HFFc6 (cell line): ENCODE data around the gene LRFN2. TPM values are rescaled to one million over a fixed set of nuclear protein-coding genes. Genes with fewer than 3 reads are reported as not detected.

Source experiments
- DNase-seq: peaks from one replicate; pipeline ENCODE4 v3.0.0-alpha.2; 2018
- H3K27ac Mint-ChIP-seq: 2 replicates; pipeline ENCODE4 v1.8.0; 2020; ENCODE audit warnings: mild to moderate bottlenecking, mixed read lengths
- H3K27me3 Mint-ChIP-seq: 2 replicates; pipeline ENCODE4 v1.8.0; 2021; ENCODE audit warnings: mild to moderate bottlenecking, moderate library complexity, mixed read lengths; ENCODE audit not compliant: insufficient read depth
- H3K36me3 Mint-ChIP-seq: 2 replicates; pipeline ENCODE4 v1.8.0; 2021; ENCODE audit warnings: low read depth, mixed read lengths
- H3K4me1 Mint-ChIP-seq: 2 replicates; pipeline ENCODE4 v1.8.0; 2020; ENCODE audit warnings: low read depth, mixed read lengths
- H3K4me3 Mint-ChIP-seq: 2 replicates; pipeline ENCODE4 v1.8.0; 2020; ENCODE audit warnings: mild to moderate bottlenecking, moderate library complexity, mixed read lengths
- H3K9me3 Mint-ChIP-seq: 2 replicates; pipeline ENCODE4 v1.8.0; 2020; ENCODE audit warnings: mild to moderate bottlenecking, mixed read lengths
- CTCF ChIP-seq: fragments of 200-600 bp; sonication (generic); IDR thresholded peaks from 2 replicates; pipeline ENCODE4 v1.5.0; 2021; ENCODE audit warnings: antibody characterized with exemption, mild to moderate bottlenecking
- long read RNA-seq: library from polyadenylated mRNA; unstranded; transcript quantifications from one replicate; pipeline ENCODE4 v2.0.0, GENCODE V29; 2019
- total RNA-seq, 6 experiments: library from RNA; stranded (reverse); fragmentation: NEBNext Ultra II Directional; extraction: Animal tissue kit (Norgen Biotek cat#: 25700); gene quantifications; 2 replicates in 1 of 6; 3 replicates in 5 of 6; pipeline ENCODE4 v1.2.3, GENCODE V29; 2021

Gene LRFN2
- not detected for total RNA-seq
- long read RNA-seq = 0 reads

DNA sequence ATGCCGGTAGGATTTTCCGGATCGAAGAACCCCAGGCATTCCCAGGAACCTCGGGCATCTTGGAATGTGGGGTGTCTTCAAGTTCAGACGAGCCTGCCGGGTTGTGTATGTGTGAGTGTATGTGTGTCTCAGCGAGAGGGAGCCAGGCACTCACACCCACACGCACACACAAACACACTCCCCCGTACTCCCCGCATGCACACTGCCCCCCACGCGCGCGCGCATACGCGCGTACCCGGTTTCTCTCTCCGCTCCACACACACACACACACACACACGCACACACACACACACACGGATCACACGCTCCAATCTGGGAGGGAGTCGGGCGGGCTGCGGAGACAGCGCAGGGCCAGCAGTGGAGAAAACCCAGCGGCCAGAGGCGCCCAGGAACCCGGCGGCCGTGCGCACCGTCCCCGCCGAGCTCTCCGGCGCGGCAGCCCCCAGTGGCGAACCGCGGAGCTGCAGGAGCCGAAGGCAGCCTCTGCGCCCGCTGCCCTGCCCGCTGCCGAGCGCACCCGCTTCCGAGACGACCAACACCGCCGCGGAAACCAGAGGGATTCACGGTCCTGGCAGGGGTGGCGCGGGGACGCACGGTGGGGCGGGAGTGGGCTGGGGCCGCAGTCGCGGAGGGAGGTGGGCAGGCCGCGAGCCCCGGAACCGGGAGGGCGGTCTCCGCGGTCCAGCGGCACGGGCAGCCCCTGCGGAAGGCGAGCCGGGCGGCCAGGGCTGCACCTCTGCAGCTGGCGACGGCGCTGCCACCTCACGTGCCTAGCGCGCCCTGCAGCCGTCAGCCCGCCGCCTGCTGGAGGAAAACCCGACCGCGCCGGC, at the start of gene LRFN2:
Gene LRFN2 (minus strand): TSS at position 125 of the 830 bp plus-strand sequence.
- H3K4me1 Mint-ChIP-seq = no peaks in the 10 kb centered on the region
- DNase-seq = peak; percentile 49
- peak; percentile 77 for TF ChIP-seq CTCF
- peaks cover 32% of the 10 kb centered on the region for H3K27me3 Mint-ChIP-seq
- no peaks in the 10 kb centered on the region for H3K9me3 Mint-ChIP-seq
- H3K27ac Mint-ChIP-seq = no peak within 1 kb of the TSS
- no peaks in the 10 kb centered on the region for H3K36me3 Mint-ChIP-seq
- peak within 1 kb of the TSS; percentile 85 for H3K4me3 Mint-ChIP-seq

DNA sequence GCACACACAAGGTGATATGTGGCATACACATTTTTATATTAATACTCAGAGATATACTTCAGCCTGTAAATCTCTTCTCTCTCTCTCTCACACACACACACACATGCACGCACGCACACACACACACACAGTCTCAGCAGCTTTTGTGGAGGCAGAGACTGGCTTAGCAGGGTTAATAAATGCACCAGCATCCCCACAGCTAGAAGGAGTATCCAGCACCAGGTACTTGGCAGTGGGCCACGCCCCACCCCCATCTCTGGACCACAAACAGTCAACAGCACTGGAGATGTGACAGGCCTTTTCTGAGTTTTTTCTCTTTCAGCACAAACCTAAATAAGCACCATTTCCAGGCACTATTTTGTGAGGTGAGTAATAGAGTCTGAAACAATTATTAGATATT, 47.3 kb upstream of the LRFN2 start:
- Mint-ChIP-seq H3K27ac (no peak overlapping the region), H3K27me3 (peaks cover 22% of the 10 kb centered on the region), H3K36me3 (no peaks in the 10 kb centered on the region), H3K4me1 (no peaks in the 10 kb centered on the region), H3K9me3 (no peaks in the 10 kb centered on the region), H3K4me3 (no peak overlapping the region)
- no peak for DNase-seq
- TF ChIP-seq CTCF = no peak

DNA sequence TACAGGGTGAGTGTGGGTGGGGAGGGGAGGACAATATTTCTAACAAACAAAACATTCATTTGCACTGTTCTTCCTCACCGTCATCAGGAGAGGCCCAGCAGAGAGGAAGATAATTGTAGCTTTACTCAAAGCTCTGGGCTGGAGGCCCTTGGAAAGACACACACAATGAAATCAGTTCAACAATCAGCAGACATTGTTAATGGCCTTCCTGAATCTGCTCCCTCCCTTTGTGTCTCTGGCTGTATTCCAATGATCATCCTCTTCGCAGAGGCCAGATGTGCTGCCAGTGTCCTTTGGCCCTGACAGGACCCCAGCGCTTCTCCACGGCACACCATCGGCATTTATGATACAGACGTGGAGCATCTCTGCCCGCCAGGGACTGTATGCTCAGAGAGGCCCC, 44.6 kb upstream of the LRFN2 start:
- Mint-ChIP-seq H3K4me3 (no peak overlapping the region), H3K36me3 (no peaks in the 10 kb centered on the region), H3K27me3 (peaks cover 22% of the 10 kb centered on the region), H3K4me1 (peaks cover 4% of the 10 kb centered on the region), H3K27ac (no peak overlapping the region), H3K9me3 (peaks cover 2% of the 10 kb centered on the region; the same call in 1 of the 2 replicates)
- TF ChIP-seq CTCF = no peak
- DNase-seq = no peak

DNA sequence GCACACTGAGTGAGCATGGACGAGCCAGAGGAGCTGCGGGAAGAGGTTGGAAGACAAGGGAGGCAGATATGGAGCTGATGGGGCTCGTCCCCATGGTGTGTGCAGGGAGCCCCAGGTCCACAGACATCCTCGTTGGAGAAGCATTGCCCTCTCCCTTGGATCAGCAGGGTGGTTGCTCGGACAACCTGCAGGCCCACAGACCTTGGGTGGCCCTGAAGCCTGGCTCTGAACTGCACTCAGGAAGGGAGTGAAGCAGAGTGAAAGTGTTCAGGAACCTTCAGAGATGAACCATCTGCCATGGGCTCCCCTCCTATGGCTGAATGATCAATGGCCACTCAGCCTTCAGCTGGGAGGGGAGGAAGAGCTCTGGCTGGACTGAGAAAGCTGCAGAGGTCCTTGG, 43.3 kb upstream of the LRFN2 start:
- Mint-ChIP-seq H3K9me3 (peaks cover 7% of the 10 kb centered on the region), H3K36me3 (no peaks in the 10 kb centered on the region), H3K27ac (no peak overlapping the region), H3K4me3 (no peak overlapping the region), H3K4me1 (peaks cover 5% of the 10 kb centered on the region), H3K27me3 (peaks cover 20% of the 10 kb centered on the region)
- DNase-seq = no peak
- no peak for TF ChIP-seq CTCF

GRCh38 chr6:40630051-40630450, 42.9 kb upstream of the LRFN2 start:
- no peak overlapping the region for H3K27ac Mint-ChIP-seq
- no peak for DNase-seq

More at GRCh38 chr6:40630051-40630450, 42.9 kb upstream of the LRFN2 start:
- Mint-ChIP-seq H3K27me3 (peaks cover 20% of the 10 kb centered on the region), H3K4me1 (peaks cover 5% of the 10 kb centered on the region), H3K36me3 (no peaks in the 10 kb centered on the region), H3K4me3 (no peak overlapping the region), H3K9me3 (peaks cover 7% of the 10 kb centered on the region)
- no peak for TF ChIP-seq CTCF
